GM18867 (cell line): ENCODE measurements around the gene GSDME.

Experiments used
- ATAC-seq: cut with Tn5 transposase; IDR thresholded peaks from one replicate; pipeline ENCODE4 v1.9.1; 2021; ENCODE audit warnings: mild to moderate bottlenecking, moderate library complexity; ENCODE audit not compliant: unreplicated experiment

The GSDME gene

DNA sequence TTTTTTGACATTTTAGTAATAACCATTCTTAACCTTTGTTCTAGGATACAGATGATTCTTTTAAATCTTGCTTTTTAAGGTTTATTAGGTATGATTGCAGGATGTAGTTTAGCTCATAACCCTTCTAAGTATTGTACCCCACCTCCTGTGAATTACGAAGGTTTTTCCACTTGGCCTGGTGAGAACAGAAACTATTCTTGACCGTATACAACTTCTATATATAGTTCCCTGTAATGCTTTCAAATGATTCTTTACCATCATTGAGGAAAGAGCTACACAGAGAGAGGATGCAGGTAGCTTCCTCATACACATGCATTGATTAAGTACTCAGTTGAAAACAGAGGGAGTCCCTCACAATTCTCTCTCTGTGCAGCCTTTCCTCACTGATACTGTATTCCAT is 97.8 kb downstream of the GSDME start:
- peak; percentile 95 for ATAC-seq

DNA sequence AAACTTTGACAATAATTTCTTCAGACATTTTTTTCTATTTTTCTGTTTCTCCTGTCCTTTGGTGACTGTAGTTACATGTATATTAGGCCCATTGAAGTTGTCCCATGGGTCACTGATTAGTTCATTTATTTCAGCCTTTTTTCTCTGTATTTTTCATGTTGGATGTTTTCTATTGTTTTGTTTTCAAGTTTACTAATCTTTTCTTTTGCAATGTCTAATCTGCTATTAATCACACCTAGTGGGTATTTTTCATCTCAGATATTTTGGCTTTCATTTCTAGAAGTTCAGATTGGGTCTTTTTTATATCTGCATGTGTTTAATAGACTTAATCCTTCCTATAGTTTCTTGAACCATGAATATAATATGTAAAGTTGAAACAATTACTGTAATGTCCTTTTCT is 99.3 kb downstream of the GSDME start:
- no peak for ATAC-seq

DNA sequence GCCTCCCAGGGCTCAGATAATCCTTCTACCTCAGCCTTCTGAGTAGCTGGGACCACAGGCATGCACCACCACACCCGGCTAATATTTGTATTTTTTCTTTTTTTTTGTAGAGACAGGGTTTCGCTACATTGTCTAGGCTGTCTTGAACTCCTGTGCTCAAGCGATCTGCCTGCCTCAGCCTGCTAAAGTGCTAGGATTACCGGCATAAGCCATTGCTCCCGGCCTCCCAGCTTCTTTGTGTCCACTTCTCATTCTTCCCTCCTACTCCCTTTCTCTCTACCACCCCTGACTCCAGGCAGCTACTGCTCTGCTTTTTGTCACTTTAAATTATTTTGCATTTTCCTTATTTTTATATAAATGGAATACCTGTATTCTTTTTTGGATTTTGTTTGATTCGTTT is 100.7 kb downstream of the GSDME start:
- no peak for ATAC-seq

- ATAC-seq = no peak
These were observed 103.0 kb downstream of the GSDME start for GRCh38 chr7:24654305-24654704.

GRCh38 chr7:24653316-24654085 is 103.8 kb downstream of the GSDME start:
- ATAC-seq = no peak

DNA sequence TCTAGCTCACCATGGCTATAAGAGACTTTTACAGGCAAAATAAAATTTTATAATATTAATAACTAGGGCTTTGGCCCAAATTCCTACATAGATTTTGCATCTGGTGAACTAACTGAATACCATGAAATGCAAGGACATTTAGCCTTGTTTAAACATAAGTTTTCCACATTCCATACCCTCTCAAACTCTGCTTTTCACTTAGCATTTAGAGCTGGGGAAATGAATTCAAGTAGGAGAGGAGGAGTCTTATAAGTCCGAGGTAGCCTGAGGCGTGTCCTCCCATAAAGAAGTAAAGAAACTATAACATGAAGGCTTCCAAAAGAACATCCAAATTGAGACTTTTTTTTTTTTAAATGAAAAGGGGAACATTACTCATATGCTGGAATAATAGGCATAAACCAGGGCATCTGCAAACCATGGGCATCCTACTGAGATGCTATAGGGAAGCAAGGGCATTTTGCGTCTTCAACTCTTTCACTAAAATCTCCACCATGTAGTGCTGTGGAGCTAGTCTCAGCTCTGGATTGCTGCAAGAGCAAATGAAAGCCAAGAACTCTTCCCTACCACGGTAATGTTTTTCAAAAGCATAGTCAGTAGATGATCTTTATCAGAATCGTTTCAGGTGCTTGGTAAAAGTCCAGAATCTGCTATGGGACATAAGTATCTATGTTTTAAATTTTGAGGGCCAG is 104.9 kb downstream of the GSDME start:
- no peak for ATAC-seq
